GM21717 (cell line): ENCODE data around the gene DUSP22.
"Not testable (repeated sequence)": the region's sequence is repeated elsewhere in the genome, so short reads cannot be mapped to it uniquely, and the experiment has no call there.

ENCODE experiments used
- ATAC-seq: cut with Tn5 transposase; IDR thresholded peaks from one replicate; pipeline ENCODE4 v1.9.1; 2021; ENCODE audit warnings: mild to moderate bottlenecking, moderate library complexity; ENCODE audit not compliant: unreplicated experiment

Gene DUSP22

DNA sequence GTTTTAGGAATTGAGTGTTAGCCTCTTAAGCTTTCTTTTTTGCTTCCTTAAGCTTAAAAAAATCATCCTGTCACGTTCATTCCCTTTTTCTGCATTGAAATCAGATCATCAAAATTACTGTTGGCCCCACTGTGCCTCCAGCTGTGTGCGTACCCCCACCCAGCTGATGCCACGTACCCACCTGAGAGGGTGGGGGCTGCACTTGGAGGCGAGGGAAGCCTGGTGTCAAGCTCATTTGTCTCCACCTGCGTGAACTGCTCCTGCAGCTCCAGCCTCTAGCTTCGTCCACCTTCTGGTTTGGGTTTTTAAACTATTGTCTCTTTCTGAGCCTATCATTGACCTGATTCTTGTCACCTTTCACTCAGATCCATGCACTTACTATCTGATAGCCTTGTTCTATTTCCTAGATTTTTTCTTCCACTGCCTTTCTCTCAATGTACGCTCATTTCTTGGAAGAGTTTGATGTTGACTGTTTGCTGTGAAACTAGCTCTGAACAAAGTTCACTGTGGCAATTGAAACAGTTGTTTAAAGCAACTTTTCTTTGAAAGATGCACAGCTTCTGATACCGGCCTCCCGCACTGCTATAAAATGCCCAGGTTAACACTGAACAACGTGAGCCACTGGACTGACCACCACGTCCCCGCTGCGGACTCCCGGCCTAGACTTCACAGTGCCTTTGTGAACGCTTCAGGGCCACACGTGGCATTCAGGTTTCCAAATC, 69.3 kb downstream of the DUSP22 start:
- no peak for ATAC-seq

DNA sequence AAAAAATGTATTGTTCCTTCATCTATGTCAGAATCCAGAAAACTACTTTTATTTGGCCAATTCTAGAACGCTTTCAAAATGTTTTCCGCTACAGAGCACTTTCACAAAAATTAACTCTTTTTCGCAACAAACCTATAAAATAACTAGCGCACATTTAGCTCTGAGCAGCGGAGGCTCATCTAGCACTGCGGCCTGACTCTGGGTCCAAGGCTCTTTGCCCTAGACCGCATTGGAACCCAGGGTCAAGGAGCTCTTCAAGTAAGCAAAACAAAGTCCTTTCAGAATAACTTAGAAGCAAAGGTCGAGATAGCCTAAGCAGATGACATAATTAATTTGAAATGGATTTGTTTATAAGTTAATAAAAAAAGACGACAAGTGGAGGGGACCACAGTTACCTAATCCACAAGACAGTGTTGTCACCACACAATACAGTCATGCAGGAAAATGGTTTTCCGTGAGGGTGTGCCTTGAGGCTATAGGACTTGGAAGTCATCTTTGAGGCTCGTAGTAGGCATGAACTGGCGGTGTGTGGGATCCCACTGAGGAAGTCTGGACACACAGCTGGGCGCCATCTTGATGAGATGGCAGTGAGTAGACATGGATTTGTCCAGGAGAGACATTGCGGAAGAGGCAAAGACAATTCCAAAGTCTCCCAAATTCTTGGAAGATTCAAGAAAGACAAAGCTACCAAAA, 70.1 kb downstream of the DUSP22 start:
- no peak for ATAC-seq

DNA sequence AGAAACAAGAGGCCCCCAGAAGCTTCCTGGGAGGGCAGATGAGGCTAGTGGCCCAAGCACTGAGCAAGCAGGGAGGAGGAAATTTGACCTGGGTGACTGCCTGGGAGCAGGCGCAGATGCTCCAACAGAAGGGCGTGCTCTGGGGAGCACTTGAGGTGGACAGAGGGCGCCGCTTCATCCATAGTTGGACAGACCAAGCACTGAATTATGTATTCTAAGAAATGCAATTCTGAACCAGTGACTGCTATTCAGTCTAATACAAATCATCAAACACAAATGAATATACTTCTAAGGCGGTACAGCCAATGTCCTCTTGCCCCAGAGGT, 70.6 kb downstream of the DUSP22 start:
- no peak for ATAC-seq

DNA sequence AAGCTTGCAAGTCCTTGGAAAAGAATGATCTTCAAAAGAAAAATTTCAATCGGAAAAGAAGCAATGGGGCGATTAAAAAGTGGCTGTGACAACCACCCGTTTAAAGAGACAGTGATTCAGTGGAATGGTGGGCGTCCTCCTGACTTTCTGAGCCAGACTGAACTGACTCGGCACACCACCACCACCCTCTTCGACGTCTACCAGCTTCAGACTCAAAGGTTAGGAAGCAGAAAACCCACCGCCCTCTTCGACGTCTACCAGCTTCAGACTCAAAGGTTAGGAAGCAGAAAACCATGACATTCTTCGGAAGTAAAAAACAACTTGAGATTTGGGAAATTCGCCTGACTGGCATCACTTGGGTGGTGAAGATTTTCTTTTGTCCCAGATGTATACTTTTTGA, 71.0 kb downstream of the DUSP22 start:
- no peak for ATAC-seq

DNA sequence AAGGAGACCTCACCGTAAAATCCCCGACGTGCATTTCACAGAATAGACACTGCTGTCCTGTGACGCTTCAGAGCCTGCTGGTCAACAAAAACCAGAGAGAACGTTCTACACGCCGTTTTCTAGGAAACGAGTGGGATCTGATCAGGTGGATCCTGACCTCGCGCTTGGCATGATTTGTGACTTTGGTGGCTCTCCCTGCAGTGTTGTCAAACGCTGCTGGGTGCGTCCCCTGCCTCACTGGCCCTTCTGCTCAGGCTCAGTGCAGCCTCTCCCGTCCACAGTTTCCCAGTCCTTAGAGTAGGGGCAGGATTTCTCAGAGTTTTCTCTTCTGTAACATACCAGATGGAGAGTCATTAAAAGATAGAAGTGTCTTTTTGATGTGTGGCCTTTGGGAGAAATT, 71.6 kb downstream of the DUSP22 start:
- no peak for ATAC-seq

DNA sequence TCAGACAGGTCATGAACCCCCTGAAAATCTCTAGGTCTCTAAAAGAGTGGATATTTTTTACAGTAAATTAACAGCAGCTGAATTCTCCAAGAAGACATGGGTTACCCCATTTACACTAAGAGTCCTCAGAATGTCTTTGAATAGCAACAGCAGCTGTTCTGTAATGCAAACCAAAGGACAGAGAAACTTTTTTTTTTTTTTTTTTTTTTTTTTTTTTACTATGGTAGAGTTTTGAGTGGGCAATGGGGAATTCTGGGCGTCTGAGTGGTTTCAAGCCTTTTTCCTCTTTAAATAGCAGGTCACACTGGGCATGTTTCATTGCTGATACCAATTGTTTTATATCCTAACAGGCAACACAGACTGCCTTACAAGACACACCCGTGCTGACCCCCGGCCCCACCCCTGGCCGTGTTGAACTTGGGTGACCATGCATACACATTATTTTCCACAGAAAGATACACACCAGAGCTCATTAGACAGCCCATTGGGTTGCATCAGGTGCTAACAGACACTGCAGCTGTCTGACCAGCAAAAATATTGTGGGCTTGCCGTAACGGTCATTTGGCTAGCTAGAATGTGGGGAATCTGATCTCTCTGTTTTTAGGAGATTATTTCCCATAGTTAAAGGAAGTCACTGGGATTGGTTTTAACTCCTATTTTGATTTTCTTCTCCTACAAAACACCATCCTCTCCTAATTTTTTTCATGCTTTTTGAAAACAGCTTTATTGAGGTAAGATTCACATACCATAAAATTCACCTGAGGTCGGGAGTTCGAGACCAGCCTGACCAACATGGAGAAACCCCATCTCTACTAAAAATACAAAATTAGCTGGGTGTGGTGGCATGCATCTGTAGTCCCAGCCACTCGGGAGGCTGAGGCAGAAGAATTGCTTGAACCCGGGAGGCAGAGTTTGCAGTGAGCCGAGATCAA, 72.6 kb downstream of the DUSP22 start:
- ATAC-seq, result no peak

DNA sequence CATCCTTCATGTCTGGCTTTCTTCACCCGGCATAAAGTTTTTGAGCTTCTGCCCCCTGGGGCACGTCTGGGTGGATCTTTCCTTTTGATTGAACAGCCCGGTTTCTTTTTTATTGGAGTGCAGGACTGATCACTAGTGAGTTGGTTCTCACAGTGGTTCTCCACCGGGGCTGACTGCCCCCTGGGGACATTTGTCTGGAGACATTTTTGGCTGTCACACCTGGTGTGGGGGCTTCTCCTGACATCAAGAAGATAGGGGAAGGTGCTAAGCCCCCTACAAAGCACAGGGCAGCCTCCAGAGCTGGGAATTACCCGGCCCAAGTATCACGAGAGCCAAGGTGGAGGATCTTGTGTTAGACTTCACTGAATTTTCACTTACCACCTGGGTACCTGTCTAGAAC, 73.5 kb downstream of the DUSP22 start:
- ATAC-seq, result no peak

DNA sequence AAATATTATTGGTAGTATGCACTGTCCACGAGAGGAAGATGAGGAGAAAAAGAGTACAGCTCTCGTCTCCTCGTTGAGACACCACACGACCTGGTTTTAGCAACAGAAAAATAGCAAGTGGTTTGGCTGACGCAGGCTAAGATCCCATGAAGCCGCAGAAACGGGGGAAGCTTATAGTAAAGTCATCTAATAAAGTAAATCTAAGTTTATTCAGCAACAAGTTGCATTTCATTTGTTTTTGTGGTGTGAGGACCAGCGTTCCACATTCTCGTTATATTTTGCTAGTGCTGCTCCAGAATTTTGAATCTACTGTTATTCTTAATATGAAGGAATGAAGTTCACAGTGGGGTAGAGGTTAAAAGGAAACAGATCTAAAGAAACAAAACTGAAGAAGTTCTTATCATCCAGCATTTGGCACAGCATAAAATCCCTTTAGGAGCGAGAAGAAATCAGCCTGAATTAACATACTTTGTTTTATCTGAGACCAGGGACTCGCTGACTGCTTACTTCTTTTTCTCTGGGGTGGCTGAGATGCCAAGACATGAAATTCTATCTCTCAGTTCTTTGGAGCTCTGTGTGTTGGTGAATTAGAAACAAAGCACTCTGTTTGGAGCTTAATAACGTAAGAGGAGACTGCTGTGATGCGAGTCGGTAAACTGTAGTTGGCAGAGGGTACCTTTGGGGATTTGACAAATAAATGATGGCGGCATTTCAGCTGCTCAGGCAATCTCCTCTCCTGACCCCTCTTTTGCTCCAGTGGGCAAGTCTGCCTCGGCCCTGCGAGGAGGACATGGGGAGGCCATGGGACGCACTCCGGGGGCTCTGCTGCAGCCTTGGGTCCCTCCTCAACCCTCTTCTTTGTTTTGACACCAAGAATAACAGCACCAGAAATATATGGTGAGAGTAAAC, 74.4 kb downstream of the DUSP22 start:
- ATAC-seq, result no peak

DNA sequence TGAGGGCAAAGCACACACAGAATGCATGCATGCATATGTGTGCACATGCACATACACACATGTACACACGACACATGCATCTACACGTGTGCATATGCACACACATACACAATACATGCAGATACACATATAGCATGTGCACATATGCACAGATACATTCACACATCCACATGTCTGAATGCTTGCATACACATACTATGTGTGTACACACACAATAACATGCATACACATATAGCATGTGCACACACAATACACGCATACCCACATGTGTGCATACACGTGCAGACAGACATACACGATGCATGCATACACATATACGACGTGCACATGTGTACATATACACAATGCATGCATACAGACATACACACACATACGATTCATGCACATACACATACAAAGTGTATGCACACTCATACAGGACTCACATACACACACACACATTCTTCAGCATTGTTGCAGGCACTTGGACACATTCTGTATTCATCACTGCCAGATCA, 75.1 kb downstream of the DUSP22 start:
- ATAC-seq, result no peak

DNA sequence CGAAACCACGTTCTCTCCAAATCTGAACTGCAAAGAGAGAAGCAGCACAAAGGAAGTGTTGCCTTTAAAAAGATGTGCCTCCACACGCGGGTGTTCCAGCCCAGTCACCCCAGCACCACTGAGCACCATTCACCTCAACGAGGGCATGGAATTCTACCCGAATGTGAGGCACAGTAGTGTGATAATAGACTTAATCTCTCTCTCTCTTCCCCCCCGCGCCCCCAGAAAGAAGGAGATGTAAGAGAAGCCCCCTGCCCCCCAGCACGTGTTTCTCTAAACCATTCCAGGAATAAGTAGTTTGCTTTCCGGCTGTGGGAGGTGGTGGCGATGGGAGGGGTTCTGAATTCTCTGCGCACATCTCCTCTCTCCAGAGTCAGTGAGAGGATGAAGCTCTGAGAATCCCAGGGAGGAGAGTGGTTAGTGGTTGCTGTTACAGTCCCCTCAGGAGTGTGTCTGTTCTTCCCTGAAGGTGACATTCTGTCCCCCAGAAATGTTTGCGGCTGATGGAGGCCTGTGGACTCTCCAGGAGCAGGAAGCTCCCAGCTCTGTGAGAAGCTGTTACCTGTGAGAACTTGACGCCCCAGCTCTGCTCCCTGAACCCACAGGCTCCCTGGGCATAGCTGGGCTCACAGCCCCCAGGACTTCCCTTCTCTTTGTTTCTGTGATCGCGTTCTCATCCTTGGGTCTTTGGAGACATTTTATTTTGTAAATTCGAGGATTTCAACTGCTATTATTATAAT, 75.8 kb downstream of the DUSP22 start:
- no peak for ATAC-seq

DNA sequence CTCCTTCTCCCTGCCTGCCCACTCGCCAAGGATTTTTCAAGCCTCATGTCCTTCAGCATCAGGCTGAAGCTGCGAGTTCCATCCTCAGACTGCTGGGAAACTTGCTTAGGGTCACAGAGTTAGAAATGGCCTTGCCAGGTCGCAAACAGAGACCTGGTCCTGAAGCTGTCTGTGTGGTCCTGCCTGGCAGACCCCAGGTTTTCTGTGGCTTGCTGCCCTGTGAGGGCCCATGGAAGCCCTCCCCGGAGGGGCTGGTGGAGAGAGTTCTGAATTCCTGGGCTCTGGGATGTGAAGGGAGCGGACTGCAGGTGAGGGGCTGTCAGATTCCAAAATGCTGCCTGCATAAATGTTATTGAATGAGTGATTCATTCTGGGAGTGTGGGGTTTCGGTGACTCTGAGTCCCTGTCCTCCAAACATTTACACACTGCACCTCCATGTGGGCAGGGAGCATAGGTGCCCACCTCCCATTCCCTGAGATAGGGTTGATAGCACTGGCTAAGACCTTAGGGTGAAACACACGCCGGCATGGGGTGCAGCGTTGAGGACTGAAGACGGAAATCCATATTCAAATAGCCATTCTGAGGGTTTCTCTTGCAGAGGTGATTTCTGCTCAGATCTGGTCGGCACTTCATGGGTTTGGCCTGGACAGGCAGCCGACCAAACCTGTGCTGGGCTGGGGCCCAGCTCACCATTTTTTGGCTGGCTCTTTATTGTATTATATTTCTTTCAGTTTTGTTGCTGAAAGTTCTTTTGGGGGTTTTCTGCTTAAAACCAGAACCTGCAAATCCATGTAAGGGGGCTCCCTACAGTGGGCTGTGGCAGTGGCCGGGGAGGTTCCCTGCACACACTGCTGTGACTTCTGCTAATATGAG, 77.5 kb downstream of the DUSP22 start:
- ATAC-seq, result no peak

DNA sequence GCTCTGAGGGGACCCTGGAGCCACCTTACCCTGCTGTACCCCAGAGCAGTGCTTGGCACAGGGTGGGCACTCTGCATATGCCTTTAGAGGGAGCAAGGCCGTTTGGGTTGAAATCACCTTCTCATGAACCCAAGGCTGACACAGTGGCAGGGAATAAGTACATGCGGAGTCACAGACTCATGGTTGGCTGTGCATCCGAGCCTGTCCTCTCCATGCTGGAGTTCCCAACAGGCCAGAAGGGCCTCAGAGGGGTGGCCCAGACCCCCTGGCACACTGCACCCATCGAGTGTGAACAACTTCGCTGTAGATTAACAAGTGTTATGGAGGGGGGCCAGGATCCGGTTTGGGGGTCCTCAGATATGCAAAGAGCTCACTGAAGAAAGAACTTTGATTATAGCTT, 78.3 kb downstream of the DUSP22 start:
- no peak for ATAC-seq

DNA sequence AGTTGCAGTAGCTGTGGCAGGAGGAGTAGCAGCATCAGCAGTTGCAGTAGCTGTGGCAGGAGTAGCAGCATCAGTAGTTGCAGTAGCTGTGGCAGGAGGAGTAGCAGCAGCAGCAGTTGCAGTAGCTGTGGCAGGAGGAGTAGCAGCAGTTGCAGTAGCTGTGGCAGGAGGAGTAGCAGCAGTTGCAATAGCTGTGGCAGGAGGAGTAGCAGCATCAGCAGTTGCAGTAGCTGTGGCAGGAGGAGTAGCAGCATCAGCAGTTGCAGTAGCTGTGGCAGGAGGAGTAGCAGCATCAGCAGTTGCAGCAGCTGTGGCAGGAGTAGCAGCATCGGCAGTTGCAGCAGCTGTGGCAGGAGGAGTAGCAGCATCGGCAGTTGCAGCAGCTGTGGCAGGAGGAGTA, 79.6 kb downstream of the DUSP22 start:
- not testable (repeated sequence) for ATAC-seq

DNA sequence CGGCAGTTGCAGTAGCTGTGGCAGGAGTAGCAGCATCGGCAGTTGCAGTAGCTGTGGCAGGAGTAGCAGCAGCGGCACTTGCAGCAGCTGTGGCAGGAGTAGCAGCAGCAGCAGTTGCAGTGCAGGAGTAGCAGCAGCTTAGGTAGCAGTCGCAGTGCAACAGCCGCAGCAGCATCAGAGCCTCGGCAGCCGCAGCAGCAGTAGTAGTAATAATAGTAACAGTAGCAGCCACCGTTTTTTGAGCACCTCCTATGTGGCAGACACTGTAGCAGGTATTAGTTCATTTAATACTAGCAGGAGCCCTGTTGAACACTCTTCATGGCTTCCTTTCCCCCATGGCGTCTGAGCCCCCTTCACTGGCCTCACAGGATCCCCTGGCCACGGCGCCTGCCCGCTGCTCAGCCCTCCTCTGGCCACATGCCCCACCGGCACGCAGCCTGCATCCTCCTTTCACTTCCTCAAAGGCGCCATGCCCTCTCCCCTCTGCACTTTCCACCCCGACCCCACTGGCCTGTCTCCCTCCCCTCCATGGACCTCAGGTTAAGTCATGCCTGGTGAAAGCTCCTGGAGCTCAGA, 80.1 kb downstream of the DUSP22 start:
- ATAC-seq, result peak; percentile 36

DNA sequence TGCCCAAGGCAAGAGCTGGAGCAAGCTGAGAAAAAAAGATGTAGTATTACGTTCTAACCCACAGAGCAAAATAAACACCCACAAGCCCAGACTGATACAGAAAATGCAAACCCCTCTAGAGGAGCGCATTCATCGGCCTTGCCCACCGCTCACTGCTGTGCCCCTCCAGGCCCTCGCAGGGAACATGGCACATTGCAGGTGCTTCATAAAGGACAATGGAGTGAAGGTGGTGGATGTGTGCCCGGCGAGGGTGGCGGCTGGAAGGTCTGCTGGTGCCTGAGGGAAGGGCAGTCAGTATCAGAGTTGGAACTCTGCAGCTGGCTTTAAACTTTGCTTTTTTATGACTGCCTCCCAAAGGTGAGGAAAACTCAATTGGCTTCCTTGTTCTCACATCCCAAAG, 80.7 kb downstream of the DUSP22 start:
- ATAC-seq, result no peak

DNA sequence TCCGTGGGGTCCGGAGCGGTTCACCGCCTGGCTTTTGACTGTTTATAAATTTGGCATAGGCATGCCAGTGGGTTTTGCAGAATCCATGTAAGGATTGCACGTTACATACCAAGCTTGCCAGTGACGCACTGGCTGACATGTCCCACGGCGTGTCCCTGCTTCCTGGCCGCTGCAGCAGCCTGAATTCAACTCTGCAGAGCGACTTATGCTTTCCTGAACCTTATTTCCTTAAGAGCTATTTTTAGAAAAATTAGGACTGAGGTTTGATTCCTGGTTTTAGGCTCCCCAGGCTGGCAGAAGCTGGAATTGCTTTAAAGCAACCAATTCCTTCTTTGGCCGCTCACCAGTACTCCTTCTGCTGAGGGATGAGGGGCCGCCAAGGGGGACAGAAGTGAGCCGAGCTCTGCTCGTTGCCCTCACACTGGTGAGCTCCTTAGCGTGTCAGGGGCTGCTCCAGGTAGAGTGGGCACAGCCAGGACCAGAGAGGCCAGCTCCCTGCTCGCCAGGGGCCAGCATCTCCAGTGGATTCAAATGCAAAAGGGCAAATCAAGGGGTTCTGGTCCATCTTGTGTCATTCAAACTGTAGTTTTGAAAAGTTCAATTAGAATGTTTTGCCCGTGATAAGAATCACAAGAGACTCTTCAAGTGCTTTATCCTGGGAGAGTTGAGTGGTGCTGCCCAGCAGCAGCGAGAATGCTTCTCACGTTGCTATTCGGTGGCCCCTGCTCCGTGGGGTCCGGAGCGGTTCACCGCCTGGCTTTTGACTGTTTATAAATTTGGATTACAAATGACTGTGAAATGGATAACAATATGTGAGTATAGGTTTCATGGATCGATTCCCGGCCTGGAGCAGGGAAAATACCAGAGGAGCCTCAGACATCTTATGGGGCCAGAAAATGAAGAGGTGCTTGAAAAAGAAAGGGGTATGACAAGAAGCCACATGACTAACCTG, 81.8 kb downstream of the DUSP22 start:
- ATAC-seq, result no peak

DNA sequence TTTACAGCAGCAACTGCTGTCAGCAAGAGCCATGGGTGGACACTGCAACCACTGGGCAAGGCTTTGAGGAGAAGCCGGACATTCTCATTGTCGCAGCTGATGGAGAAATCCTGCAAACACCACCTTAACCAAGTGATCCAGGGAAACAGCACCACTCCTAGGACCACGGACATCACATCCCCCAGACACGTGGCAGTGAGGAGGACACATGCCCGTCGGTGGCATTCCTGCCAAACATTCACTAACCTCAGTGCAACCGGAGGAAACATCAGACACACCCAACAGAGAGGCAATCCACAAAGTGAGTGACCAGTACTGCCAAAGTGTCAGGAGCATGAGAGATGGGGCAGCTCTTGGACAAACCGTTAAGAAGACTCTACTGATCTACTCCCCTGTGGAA, 82.7 kb downstream of the DUSP22 start:
- ATAC-seq, result no peak
